Measurements from ENCODE around the gene HIVEP3.

HIVEP3 gene

DNA sequence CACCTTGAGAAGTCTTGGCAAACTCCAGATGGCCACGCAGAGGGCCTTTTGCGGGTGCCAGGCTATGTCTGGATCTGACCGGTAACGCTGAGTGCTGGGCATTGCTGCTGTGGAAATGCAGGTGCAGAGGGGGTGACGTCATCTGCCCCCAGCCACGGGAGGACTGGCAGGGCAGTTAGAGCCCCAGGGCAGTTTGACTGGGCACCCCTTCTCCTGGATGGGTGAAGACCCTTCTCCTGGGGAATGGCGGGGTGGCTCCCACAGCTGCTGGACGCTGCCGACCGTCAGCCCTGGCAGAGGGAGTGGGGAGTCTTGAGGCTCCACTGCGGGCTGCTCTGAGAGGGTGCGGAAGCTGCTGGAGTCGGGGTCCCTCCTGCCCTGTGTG lies 421.7 kb downstream of the HIVEP3 start:
- no peaks in the 10 kb centered on the region for H3K9me3 ChIP-seq (ENCODE audit: insufficient read depth, low read depth, low read length)
- no peaks in the 10 kb centered on the region for H3F3A ChIP-seq (ENCODE audit: low read depth)
- no peak for TF ChIP-seq EZH2phosphoT487 (IDR thresholded peaks at IDR 0.05; ENCODE audit: borderline replicate concordance)
- TF ChIP-seq, protein P1, sequence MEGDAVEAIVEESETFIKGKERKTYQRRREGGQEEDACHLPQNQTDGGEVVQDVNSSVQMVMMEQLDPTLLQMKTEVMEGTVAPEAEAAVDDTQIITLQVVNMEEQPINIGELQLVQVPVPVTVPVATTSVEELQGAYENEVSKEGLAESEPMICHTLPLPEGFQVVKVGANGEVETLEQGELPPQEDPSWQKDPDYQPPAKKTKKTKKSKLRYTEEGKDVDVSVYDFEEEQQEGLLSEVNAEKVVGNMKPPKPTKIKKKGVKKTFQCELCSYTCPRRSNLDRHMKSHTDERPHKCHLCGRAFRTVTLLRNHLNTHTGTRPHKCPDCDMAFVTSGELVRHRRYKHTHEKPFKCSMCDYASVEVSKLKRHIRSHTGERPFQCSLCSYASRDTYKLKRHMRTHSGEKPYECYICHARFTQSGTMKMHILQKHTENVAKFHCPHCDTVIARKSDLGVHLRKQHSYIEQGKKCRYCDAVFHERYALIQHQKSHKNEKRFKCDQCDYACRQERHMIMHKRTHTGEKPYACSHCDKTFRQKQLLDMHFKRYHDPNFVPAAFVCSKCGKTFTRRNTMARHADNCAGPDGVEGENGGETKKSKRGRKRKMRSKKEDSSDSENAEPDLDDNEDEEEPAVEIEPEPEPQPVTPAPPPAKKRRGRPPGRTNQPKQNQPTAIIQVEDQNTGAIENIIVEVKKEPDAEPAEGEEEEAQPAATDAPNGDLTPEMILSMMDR (conservative IDR thresholded peaks at IDR 0.05; ENCODE audit: low read length), result no peak
- H3K9me2 ChIP-seq (replicated peaks; ENCODE audit: low read depth, low read length), result no peaks in the 10 kb centered on the region
- no peak overlapping the region for H2AFZ ChIP-seq (ENCODE audit: low read length)
- H3K79me2 ChIP-seq (ENCODE audit: insufficient read depth, low read length), result no peaks in the 10 kb centered on the region
- no peaks in the 10 kb centered on the region for H3K27me3 ChIP-seq (ENCODE audit: insufficient read depth, low read length, poor library complexity, severe bottlenecking)
- H3K9ac ChIP-seq (ENCODE audit: low read depth, low read length, poor library complexity, severe bottlenecking), result no peak overlapping the region
- H4K20me1 ChIP-seq (ENCODE audit: insufficient read depth, low read length, poor library complexity, severe bottlenecking), result no peaks in the 10 kb centered on the region
- no peaks in the 10 kb centered on the region for H3K4me1 ChIP-seq (ENCODE audit: insufficient read depth, low read length, poor library complexity, severe bottlenecking)
- H3K4me2 ChIP-seq (ENCODE audit: low read depth, low read length, poor library complexity, severe bottlenecking), result no peak overlapping the region
- H3K36me3 ChIP-seq (ENCODE audit: insufficient read depth, low read length), result no peaks in the 10 kb centered on the region
- no peak overlapping the region for H3K4me3 ChIP-seq (ENCODE audit: low read length, poor library complexity, severe bottlenecking)

DNA sequence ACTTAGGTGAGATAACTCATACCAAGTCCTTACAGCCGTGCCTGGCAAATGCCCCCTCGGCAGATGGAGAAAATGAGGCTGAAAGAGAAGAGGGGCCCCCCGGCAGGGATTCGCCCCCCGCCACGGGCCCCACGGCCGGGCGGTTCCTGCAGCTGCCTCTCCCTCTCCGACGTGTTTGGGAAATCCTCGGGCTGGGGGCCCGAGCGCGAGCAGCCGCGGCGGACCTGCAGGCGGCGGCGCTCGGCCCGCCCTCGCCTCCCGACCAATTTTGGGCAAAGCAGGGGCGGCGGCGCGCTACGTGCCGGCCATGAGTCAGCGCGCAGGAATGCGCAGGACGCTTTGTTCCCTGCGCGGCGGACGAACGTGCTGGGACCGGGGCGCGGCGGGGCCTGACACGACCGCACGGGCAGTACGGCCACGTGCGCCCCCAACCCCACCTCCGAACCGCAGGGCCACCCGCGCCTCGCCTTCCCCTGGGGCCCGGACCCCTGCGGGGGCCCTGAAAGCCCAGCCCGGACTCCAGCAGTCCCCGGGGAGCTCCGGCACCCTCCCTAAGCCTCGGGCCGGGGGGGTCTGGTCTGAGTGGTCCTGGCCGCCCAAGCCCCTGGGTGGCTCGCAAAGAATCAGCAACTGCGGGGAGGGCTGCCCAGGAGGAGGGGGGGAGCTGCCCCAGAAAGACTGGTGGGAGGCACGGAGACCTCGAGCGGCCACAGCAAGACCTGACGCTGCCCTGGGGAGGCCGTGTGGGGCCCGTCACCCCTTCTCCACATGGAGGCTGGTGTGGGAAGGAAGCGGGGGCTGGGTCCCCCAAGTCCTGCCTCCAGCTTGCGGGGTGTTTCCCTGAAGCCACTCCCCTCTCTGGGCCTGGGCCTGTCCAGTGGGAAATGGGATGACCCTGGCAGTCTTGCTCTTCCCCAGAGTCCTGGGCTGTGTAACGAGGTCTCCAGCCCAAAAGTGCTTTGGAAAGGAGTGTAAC lies 422.4 kb downstream of the HIVEP3 start:
- H2AFZ ChIP-seq (ENCODE audit: low read length), result peak overlapping the region; percentile 42
- no peak for TF ChIP-seq EZH2phosphoT487 (IDR thresholded peaks at IDR 0.05; ENCODE audit: borderline replicate concordance)
- TF ChIP-seq, protein P1 (conservative IDR thresholded peaks at IDR 0.05; ENCODE audit: low read length), result no peak

DNA sequence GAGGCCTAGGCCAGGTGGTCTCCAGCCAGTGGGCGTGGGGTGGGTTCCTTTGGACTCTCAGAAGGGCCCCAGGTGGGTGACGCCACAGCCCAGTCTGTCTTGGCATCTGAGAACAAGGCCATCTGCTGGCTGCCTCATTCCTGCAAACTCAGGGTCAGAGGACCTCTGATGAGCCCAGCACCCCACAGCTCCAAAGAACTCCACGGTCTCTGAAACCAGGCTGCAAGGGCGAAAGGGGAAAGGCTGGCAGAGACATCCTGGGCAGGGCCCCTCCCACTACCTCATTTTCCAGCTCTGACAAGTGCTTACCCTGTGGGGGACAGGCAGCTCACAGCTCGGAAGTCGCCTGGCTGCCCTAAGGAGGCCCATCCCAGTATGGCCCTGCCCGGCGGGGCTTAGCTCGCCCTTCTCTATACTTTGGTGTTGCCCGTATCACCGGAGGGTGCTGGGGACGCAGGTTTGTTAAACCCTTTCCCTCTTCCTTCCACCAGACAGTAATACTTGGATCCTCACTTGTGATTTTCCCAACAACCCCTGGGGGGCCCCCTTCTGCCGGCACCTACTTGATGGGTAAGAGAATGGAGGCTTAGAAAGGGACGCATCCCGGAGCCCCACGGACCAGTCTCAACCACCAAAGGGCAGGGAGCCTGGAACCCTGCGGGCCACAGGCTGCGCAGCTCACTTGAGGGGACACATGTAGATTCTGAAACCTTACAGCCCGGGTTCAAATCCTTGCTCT lies 423.3 kb downstream of the HIVEP3 start:
- Histone ChIP-seq H3K4me2 (ENCODE audit: low read depth, low read length, poor library complexity, severe bottlenecking) (peak overlapping the region; percentile 61), H3K27me3 (ENCODE audit: insufficient read depth, low read length, poor library complexity, severe bottlenecking) (no peaks in the 10 kb centered on the region), H3K4me3 (ENCODE audit: low read length, poor library complexity, severe bottlenecking) (peak overlapping the region; percentile 62), H3K9me3 (ENCODE audit: insufficient read depth, low read depth, low read length) (no peaks in the 10 kb centered on the region), H3K9me2 (replicated peaks; ENCODE audit: low read depth, low read length) (no peaks in the 10 kb centered on the region), H3F3A (ENCODE audit: low read depth) (no peaks in the 10 kb centered on the region), H3K9ac (ENCODE audit: low read depth, low read length, poor library complexity, severe bottlenecking) (no peak overlapping the region), H4K20me1 (ENCODE audit: insufficient read depth, low read length, poor library complexity, severe bottlenecking) (no peaks in the 10 kb centered on the region), H3K36me3 (ENCODE audit: insufficient read depth, low read length) (no peaks in the 10 kb centered on the region), H2AFZ (ENCODE audit: low read length) (peak overlapping the region; percentile 42), H3K4me1 (ENCODE audit: insufficient read depth, low read length, poor library complexity, severe bottlenecking) (no peaks in the 10 kb centered on the region), H3K79me2 (ENCODE audit: insufficient read depth, low read length) (no peaks in the 10 kb centered on the region)
- TF ChIP-seq EZH2phosphoT487 (IDR thresholded peaks at IDR 0.05; ENCODE audit: borderline replicate concordance), result no peak
- TF ChIP-seq, protein P1 (conservative IDR thresholded peaks at IDR 0.05; ENCODE audit: low read length), result peak; percentile 51

More for the DNA sequence above, 422.4 kb downstream of the HIVEP3 start:
- Histone ChIP-seq H3F3A (ENCODE audit: low read depth) (no peaks in the 10 kb centered on the region), H3K4me3 (ENCODE audit: low read length, poor library complexity, severe bottlenecking) (peak overlapping the region; percentile 62), H4K20me1 (ENCODE audit: insufficient read depth, low read length, poor library complexity, severe bottlenecking) (no peaks in the 10 kb centered on the region), H3K9ac (ENCODE audit: low read depth, low read length, poor library complexity, severe bottlenecking) (no peak overlapping the region), H3K36me3 (ENCODE audit: insufficient read depth, low read length) (no peaks in the 10 kb centered on the region), H3K27me3 (ENCODE audit: insufficient read depth, low read length, poor library complexity, severe bottlenecking) (no peaks in the 10 kb centered on the region), H3K4me2 (ENCODE audit: low read depth, low read length, poor library complexity, severe bottlenecking) (peak overlapping the region; percentile 61), H3K4me1 (ENCODE audit: insufficient read depth, low read length, poor library complexity, severe bottlenecking) (no peaks in the 10 kb centered on the region), H3K9me3 (ENCODE audit: insufficient read depth, low read depth, low read length) (no peaks in the 10 kb centered on the region), H3K79me2 (ENCODE audit: insufficient read depth, low read length) (no peaks in the 10 kb centered on the region), H3K9me2 (replicated peaks; ENCODE audit: low read depth, low read length) (no peaks in the 10 kb centered on the region)

Measured in Loucy (cell line).